NCI-H226 (cell line): ENCODE results near the gene SERPINA4.
"Not testable (repeated sequence)": the region's sequence is repeated elsewhere in the genome, so short reads cannot be mapped to it uniquely, and the experiment has no call there.

Experiments used
- DNase-seq: peaks from one replicate; pipeline ENCODE4 v3.0.0-alpha.2; 2015

SERPINA4 gene

GRCh38 chr14:94594441-94594840 is 33.2 kb downstream of the SERPINA4 start:
- DNase-seq: no peak

GRCh38 chr14:94595912-94596311 is 34.7 kb downstream of the SERPINA4 start:
- no peak for DNase-seq

GRCh38 chr14:94596361-94596760 is 35.1 kb downstream of the SERPINA4 start:
- DNase-seq: no peak

GRCh38 chr14:94597788-94598187 is 36.5 kb downstream of the SERPINA4 start:
- no peak for DNase-seq

- no peak for DNase-seq
Measured at GRCh38 chr14:94598506-94598815, 37.2 kb downstream of the SERPINA4 start.

GRCh38 chr14:94598816-94599655 is 37.8 kb downstream of the SERPINA4 start:
- peak; percentile 48 for DNase-seq

GRCh38 chr14:94599656-94600004 is 38.4 kb downstream of the SERPINA4 start:
- no peak for DNase-seq

GRCh38 chr14:94600148-94600545 is 38.9 kb downstream of the SERPINA4 start:
- DNase-seq: no peak

GRCh38 chr14:94601884-94602391 is 40.7 kb downstream of the SERPINA4 start:
- DNase-seq: peak; percentile 30

- no peak for DNase-seq
Measured at GRCh38 chr14:94602722-94603121, 41.5 kb downstream of the SERPINA4 start.

GRCh38 chr14:94605361-94605760 is 44.1 kb downstream of the SERPINA4 start:
- DNase-seq: no peak

- DNase-seq: not testable (repeated sequence)
Measured at GRCh38 chr14:94608966-94609365, 47.7 kb downstream of the SERPINA4 start.

- DNase-seq: no peak
Measured at GRCh38 chr14:94611179-94611578, 49.9 kb downstream of the SERPINA4 start.

GRCh38 chr14:94612174-94612573 is 50.9 kb downstream of the SERPINA4 start, which contains the start of gene SERPINA3:
TSS of gene SERPINA3 (plus strand) at chr14:94612391. CDS start at chr14:94614442, 2,051 bp downstream.
- no peak for DNase-seq

GRCh38 chr14:94612580-94613554 is 51.6 kb downstream of the SERPINA4 start:
- DNase-seq: no peak

- DNase-seq: no peak
Measured at GRCh38 chr14:94613720-94614644, 52.7 kb downstream of the SERPINA4 start.

- no peak for DNase-seq
Measured at GRCh38 chr14:94614802-94615201, 53.6 kb downstream of the SERPINA4 start.

- no peak for DNase-seq
Measured at GRCh38 chr14:94615254-94615653, 54.0 kb downstream of the SERPINA4 start.

GRCh38 chr14:94615823-94616570 is 54.8 kb downstream of the SERPINA4 start:
- DNase-seq: no peak

- no peak for DNase-seq
Measured at GRCh38 chr14:94617366-94617941, 56.2 kb downstream of the SERPINA4 start.
